ENCODE data around the gene ZNF84.

The ZNF84 gene

DNA sequence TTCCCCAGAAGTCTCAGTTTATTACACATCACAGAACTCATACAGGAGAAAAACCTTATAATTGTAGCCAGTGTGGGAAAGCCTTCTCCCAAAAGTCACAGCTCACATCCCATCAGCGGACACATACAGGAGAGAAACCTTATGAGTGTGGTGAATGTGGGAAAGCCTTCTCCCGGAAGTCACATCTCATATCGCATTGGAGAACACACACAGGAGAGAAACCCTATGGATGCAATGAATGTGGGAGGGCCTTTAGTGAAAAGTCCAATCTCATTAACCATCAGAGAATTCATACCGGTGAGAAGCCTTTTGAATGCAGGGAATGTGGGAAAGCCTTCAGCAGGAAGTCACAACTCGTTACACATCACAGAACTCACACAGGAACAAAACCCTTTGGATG lies 20.1 kb downstream of the ZNF84 start:
- H3K27ac ChIP-seq, result no peak overlapping the region
- no peak for TF ChIP-seq ZFX (IDR thresholded peaks at IDR 0.05)
- TF ChIP-seq, protein P1, sequence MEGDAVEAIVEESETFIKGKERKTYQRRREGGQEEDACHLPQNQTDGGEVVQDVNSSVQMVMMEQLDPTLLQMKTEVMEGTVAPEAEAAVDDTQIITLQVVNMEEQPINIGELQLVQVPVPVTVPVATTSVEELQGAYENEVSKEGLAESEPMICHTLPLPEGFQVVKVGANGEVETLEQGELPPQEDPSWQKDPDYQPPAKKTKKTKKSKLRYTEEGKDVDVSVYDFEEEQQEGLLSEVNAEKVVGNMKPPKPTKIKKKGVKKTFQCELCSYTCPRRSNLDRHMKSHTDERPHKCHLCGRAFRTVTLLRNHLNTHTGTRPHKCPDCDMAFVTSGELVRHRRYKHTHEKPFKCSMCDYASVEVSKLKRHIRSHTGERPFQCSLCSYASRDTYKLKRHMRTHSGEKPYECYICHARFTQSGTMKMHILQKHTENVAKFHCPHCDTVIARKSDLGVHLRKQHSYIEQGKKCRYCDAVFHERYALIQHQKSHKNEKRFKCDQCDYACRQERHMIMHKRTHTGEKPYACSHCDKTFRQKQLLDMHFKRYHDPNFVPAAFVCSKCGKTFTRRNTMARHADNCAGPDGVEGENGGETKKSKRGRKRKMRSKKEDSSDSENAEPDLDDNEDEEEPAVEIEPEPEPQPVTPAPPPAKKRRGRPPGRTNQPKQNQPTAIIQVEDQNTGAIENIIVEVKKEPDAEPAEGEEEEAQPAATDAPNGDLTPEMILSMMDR (conservative IDR thresholded peaks at IDR 0.05), result no peak

DNA sequence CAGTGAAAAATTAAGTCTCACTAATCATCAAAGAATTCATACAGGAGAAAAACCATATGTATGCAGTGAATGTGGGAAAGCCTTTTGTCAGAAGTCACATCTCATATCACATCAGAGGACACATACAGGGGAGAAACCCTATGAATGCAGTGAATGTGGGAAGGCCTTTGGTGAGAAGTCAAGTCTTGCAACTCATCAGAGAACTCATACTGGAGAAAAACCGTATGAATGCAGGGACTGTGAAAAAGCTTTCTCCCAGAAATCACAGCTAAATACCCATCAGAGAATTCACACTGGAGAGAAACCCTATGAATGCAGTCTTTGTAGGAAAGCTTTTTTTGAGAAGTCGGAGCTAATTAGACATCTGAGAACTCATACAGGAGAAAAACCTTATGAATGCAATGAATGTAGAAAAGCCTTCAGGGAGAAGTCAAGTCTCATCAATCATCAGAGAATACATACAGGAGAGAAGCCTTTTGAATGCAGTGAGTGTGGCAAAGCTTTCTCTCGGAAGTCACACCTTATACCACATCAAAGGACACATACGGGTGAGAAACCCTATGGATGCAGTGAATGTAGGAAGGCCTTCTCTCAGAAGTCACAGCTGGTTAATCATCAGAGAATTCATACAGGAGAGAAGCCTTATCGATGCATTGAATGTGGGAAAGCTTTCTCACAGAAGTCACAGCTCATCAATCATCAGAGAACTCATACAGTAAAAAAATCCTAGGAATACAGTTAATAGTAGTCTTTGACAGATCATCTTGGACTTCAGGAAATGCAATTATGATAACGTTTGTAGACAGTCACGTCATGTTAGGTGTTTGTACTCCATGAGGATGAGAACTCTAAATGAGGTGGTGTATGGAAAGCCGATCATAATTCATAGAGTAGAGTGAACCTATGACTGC lies 21.1 kb downstream of the ZNF84 start:
- TF ChIP-seq, protein P1 (conservative IDR thresholded peaks at IDR 0.05), result no peak
- no peak for TF ChIP-seq ZFX (IDR thresholded peaks at IDR 0.05)

DNA sequence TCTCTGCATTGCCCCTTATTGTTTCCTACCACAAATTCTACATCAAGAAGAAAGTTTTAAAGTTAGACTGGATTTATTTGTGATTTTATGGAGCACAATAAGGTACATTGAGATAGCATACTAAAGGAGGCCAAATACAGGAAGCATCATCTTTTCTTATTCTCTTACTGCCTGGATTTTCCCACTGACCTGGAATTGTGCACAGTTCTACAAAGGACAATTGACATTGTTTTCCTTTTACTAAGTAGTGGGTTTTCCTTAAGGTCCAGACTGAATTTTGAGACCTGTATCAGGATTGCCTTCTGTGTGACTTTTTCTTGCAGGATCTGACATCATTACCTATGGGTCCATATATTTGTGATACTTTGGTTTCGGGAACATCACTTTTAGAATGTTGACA lies 24.6 kb downstream of the ZNF84 start:
- H3K27ac ChIP-seq, result no peak overlapping the region
- TF ChIP-seq, protein P1 (conservative IDR thresholded peaks at IDR 0.05), result no peak
- no peak for TF ChIP-seq ZFX (IDR thresholded peaks at IDR 0.05)

More for the DNA sequence above, 21.1 kb downstream of the ZNF84 start:
- H3K27ac ChIP-seq, result no peak overlapping the region

DNA sequence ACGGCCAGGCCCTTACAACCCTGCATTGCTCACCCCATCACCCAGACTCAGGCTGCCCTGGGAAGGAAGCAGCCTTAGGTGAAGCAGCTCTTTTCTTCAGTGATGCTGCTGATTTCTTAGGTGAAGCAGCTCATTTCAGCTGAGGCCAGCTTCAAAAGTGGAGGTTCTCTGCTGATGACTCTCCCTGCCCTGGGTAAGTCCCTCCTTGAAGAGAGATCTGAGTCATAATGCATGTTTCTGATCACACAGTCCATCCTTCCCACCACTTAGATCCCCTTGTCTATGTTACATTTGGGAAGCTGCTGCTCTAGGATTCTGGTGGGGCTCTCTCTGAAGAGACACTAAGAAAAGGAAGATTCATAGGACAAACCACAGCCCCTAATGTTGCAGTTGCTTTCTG lies 26.2 kb downstream of the ZNF84 start:
- no peak overlapping the region for H3K27ac ChIP-seq
- TF ChIP-seq, protein P1 (conservative IDR thresholded peaks at IDR 0.05), result no peak
- TF ChIP-seq ZFX (IDR thresholded peaks at IDR 0.05), result no peak

DNA sequence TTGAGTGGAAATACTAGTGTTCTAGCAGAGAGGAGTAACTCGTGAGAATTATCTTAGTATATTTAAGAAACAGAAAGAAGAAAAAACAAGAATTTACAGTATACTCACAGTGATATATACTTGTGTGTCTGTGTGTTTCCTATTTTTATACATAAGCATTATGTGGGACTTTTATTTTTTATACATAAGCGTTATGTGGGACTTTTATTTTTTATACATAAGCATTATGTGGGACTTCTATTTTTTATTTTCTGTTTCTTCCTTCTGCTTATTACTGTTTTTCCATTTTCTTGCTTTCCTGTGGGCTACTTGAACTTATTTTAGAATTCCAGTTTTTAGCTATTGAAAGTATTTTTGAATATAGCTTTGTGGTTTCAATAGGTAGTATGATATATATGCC lies 36.5 kb downstream of the ZNF84 start:
- TF ChIP-seq ZFX (IDR thresholded peaks at IDR 0.05), result no peak
- TF ChIP-seq, protein P1 (conservative IDR thresholded peaks at IDR 0.05), result no peak
- H3K27ac ChIP-seq, result no peak overlapping the region

DNA sequence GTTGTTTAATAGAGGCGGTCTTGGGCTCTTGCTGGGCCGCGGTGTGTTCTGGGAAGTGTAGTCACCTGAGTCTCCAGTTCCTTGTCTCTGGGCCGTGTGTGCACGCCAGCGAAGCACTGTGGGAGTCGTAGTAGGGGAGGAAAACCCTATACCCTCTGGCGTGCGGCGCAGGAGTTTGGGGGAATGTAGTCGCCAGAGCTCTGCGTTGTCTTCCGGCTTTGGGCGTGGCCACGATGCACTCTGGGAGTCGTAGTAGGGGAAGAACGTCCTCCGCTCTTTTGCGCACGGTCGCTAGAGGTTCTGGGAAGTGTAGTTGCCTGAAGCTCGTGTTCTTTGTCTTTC lies 42.7 kb downstream of the ZNF84 start:
- H3K27ac ChIP-seq, result peak overlapping the region; percentile 65
- TF ChIP-seq, protein P1 (conservative IDR thresholded peaks at IDR 0.05), result no peak
- TF ChIP-seq ZFX (IDR thresholded peaks at IDR 0.05), result no peak

DNA sequence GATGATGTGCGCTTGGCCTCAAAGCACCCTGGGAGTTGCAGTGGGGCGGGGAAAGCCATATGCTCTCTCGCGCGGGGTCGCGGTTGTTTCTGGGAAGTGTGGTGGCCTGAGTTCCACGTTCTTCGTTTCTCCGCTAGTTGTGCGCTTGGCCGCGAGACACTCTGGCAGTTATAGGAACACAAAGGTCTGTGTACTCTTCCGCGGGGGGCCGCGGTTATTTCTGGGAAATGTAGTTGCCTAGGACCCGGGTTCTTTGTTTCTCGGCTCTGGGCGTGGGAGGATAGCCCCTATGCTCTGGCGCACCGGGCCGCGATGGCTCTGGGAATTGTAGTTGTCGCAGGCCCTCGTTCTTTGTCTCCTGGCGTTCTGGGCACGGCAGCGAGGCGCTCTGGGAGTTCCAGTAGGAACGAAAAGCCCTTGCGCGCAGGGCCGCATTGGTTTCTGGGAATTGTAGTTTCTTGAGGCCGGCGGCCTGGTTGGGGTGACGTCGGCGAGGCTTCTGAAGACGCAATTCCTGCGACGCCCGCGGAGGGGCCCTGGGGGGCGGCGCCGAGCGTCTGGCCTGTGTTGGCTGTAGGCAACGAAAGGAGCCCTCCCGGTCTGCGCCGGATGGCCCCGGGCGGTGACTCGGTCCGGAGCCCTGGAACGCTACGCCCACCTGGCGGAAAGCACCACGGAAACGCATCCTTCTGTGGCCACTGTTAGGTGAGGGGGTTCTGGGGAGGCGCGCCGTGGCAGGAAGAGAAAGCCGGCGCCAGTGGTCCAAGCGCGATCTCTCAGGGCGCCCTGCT lies 43.3 kb downstream of the ZNF84 start, which contains the start of gene ZNF140:
Gene ZNF140, plus strand, starts transcription at position 556 of the 791 bp plus-strand sequence. CDS start 398 bp downstream, outside the sequence.
- TF ChIP-seq, protein P1 (conservative IDR thresholded peaks at IDR 0.05), result peak; percentile 25
- TF ChIP-seq ZFX (IDR thresholded peaks at IDR 0.05), result peak; percentile 72
- H3K27ac ChIP-seq, result peak within 1 kb of the TSS; percentile 65
